ENCODE data around the gene NAALAD2.
A peak's percentile ranks its signal among the peaks of the same experiment; 100 is the strongest.
"Not testable (repeated sequence)": the region's sequence is repeated elsewhere in the genome, so short reads cannot be mapped to it uniquely, and the experiment has no call there.

Gene NAALAD2

GRCh38 chr11:90192869-90193582, 58.6 kb downstream of the NAALAD2 start:
- DNase-seq: no peak

- DNase-seq: no peak
Observed at GRCh38 chr11:90197377-90197776, 62.9 kb downstream of the NAALAD2 start.

- DNase-seq: no peak
Observed at GRCh38 chr11:90202342-90202741, 67.9 kb downstream of the NAALAD2 start.

- no peak for DNase-seq
Observed at GRCh38 chr11:90204407-90204806, 69.9 kb downstream of the NAALAD2 start.

GRCh38 chr11:90204832-90205646, 70.6 kb downstream of the NAALAD2 start:
- DNase-seq: no peak

GRCh38 chr11:90207992-90208391, 73.5 kb downstream of the NAALAD2 start:
- not testable (repeated sequence) for DNase-seq

DNA sequence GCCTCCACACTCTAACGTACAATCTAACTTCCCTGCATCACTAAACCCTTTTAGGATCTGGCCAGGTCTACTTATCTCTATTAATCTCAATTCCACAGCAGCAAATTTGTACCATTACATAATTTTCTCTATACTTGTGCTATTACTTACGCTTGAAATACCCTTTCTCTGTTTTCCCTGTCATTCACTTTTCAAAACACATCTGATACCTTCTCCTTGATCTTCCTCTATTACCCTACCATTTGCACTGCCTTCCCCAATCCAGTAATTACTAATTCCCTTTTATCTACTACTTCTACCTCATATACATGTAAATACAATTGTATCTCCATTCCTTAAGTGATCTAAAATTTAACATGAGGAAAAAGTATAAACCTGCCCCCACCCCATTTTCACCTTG, 74.4 kb downstream of the NAALAD2 start:
- DNase-seq: no peak

GRCh38 chr11:90213322-90213721, 78.9 kb downstream of the NAALAD2 start:
- no peak for DNase-seq

- no peak for DNase-seq
Observed at GRCh38 chr11:90216611-90217010, 82.1 kb downstream of the NAALAD2 start.

- DNase-seq: no peak
Observed at GRCh38 chr11:90218606-90219005, 84.1 kb downstream of the NAALAD2 start.

GRCh38 chr11:90219438-90219837, 85.0 kb downstream of the NAALAD2 start:
- no peak for DNase-seq

GRCh38 chr11:90220391-90220790, 85.9 kb downstream of the NAALAD2 start:
- DNase-seq: no peak

DNA sequence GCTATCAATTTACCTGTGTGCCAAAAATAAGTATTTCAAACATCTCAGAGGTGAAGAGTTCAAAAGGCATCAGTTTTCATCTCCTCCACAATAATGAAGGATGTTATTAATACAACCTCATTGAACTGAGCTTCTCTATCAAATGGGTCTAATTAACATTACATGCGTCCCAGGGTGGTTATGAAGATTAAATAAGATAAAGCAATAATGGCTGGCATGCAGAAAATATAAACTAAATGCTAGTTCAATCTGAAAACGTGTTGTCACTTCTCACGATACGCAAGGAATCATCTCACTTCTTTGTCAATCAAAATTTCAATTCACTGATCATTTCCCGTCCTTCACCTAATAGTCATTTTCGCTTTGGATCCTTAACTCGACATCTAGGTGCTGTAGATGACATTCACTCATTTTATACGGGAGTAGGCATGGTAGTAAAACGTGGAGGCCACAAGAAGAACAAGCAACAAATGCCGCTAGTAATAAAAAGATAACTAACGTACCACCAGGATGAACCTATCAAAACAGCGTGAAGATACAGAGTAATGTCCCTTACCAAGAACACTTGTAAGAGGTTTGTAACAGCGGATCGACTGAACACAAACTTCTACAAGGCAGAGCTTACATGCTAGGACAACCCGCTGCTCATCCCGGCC, 87.5 kb downstream of the NAALAD2 start:
- no peak for DNase-seq

DNA sequence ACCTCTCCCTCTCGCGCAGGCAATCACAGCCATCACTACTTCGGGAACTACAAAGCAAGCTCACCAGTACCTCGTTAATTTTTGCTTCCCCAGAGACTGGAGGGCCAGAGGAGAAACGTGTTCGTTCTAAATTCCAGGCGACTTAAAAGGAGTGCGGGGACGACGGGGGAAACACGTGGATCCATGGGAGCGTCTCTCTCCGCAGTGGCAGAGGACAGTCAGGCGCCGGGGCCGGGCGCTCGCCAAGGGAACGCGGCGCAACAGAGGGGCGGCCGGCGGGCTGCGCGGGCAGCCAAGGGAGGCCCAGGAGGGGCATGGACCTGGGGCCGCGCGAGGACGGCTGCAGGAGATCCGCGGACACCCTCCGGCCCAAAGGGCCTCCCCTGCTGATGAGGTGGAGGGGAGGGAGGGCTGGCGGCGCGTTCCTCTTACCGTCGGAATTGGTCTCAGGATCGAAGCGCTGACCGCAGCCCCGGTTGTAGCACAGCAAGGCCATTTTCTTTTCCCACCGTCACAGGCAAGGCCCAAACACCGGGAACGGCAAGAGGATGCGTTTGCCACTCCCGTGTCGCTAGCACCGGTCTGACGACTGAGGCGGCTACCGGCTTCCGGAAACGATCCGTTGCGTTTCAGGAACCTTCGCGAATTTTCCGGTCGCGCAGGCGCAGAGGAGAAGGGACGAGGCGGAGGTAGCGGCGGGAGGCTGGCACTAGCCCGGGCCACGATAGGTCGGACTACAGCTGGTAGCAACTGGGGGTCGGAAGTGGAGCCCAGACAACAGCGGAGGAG, 88.2 kb downstream of the NAALAD2 start, which contains the start of gene CHORDC1:
CHORDC1 (minus strand) TSS at position 591 of the 789 bp plus-strand sequence; CDS start at position 496, 95 bp downstream.
- peak; percentile 99 for DNase-seq

GRCh38 chr11:90223248-90223585, 88.8 kb downstream of the NAALAD2 start:
- no peak for DNase-seq

- DNase-seq: no peak
Observed at GRCh38 chr11:90228056-90228455, 93.6 kb downstream of the NAALAD2 start.

GRCh38 chr11:90229791-90230190, 95.3 kb downstream of the NAALAD2 start:
- DNase-seq: no peak

DNA sequence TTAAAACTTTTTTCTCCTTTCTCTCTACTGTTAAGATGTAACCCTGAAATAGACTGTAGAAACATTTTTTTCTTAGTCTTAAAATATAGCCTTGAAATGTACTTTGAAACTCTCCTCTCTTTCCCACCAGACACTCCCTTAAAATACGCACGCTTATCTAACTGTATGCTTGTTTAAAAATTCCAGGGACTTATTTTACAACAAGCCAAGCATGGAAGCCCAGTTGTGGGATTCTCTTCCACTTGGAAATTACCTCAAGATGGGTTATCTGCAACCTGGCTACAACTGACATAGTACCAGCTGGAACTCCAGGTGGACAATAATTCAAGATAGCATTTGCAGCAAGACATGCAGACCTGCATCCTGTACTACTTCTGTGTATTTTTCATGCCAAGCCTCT, 100.5 kb downstream of the NAALAD2 start:
- no peak for DNase-seq

DNA sequence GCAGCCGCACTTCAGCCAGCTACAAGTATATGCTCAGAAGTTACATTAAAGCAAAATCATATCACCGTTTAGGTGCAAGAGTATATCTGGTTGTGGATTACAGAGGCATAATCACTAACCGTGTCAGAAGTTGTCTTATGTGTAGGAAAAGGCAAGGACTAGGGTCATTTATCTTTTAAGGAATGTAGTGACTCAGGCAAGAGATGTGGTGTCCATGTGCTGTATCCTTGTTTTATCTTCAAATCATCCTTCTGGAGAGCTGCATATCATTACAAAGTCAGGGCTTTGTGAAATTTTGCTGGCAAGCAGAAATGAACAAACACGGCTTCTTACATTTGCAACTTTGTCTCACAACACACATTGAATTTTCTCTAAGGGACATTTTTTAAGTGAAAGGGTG, 101.1 kb downstream of the NAALAD2 start:
- no peak for DNase-seq

- DNase-seq: no peak
Observed at GRCh38 chr11:90237004-90237403, 102.5 kb downstream of the NAALAD2 start.

DNA sequence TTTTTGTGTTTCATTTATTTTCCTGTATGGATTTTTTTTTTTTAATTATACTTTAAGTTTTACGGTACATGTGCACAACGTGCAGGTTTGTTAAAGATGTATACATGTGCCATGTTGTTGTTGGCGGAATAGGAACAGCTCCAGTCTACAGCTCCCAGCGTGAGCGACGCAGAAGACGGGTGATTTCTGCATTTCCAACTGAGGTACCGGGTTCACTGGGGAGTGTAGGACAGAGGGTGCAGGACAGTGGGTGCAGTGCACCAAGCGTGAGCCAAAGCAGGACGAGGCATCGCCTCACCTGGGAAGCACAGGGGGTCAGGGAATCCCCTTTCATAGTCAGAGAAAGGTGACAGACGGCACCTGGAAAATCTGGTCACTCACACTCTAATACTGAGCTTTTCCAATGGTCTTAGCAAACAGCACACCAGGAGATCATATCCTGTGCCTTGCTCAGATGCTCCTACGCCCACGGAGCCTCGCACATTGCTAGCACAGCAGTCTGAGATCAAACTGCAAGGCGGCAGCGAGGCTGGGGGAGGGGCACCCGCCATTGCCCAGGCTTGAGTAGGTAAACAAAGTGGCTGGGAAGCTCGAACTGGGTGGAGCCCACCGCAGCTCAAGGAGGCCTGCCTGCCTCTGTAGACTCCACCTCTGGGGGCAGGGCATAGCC, 105.6 kb downstream of the NAALAD2 start:
- peak; percentile 79 for DNase-seq

- no peak for DNase-seq
Observed at GRCh38 chr11:90241414-90241813, 107.0 kb downstream of the NAALAD2 start.
